Skeletal muscle tissue (tissue), 4 donors: Measurements from ENCODE around the gene PDZRN4. TPM values are rescaled to one million over a fixed set of nuclear protein-coding genes. Genes with fewer than 3 reads are reported as not detected.

Experiments used
- H3K27ac ChIP-seq: one replicate; pipeline ENCODE4 v1.7.0; 2013; ENCODE audit warnings: mild to moderate bottlenecking, low read depth, low read length, inconsistent platforms
- H3K27me3 ChIP-seq, 3 donors: one replicate each; pipeline ENCODE4 v1.7.0; 2013; ENCODE audit warnings: low read length in 3 of 3; ENCODE audit not compliant: control insufficient read depth in 3 of 3, insufficient read depth in 3 of 3
- H3K36me3 ChIP-seq, 3 donors: one replicate each; pipeline ENCODE4 v1.7.0; 2013; ENCODE audit warnings: low read length in 3 of 3; ENCODE audit not compliant: control insufficient read depth in 3 of 3, insufficient read depth in 3 of 3
- H3K4me1 ChIP-seq, 3 donors: one replicate each; pipeline ENCODE4 v1.7.0; 2013; ENCODE audit warnings: low read length in 3 of 3, mild to moderate bottlenecking in 3 of 3; ENCODE audit not compliant: control insufficient read depth in 3 of 3, insufficient read depth in 3 of 3
- H3K4me3 ChIP-seq, 3 donors: one replicate each; pipeline ENCODE4 v1.7.0; 2013; ENCODE audit warnings: low read length in 3 of 3
- H3K9ac ChIP-seq, 3 donors: one replicate each; pipeline ENCODE4 v1.7.0; 2013; ENCODE audit warnings: low read length in 3 of 3, mild to moderate bottlenecking in 3 of 3, moderate library complexity in 2 of 3, low read depth in 1 of 3
- H3K9me3 ChIP-seq, 3 donors: one replicate each; pipeline ENCODE4 v1.7.0; 2013; ENCODE audit warnings: low read length in 3 of 3; ENCODE audit not compliant: control insufficient read depth in 3 of 3
- total RNA-seq: library from RNA; depleted of rRNA; stranded (reverse); fragments of >200 nt; gene quantifications from one replicate; pipeline ENCODE4 v1.2.3, GENCODE V29; 2014
- donor health status: Osteomylitis.

PDZRN4 gene
- total RNA-seq, 1 donor from 2014 or later, result 1.6 TPM

- Histone ChIP-seq H3K4me1 (no peaks in the 10 kb centered on the region), H3K9ac (no peak overlapping the region), H3K36me3 (no peaks in the 10 kb centered on the region), H3K27me3 (no peaks in the 10 kb centered on the region), H3K9me3 (no peaks in the 10 kb centered on the region), H3K27ac (no peak overlapping the region), H3K4me3 (no peak overlapping the region)
Measured at GRCh38 chr12:41511247-41511646, 323.1 kb downstream of the PDZRN4 start.

- no peaks in the 10 kb centered on the region for H3K9me3 ChIP-seq
- no peaks in the 10 kb centered on the region for H3K36me3 ChIP-seq
- H3K4me3 ChIP-seq, result no peak overlapping the region
- H3K27ac ChIP-seq, result no peak overlapping the region
- H3K27me3 ChIP-seq, result no peaks in the 10 kb centered on the region
- H3K9ac ChIP-seq, result no peak overlapping the region
- no peaks in the 10 kb centered on the region for H3K4me1 ChIP-seq
Measured at GRCh38 chr12:41512497-41512896, 324.4 kb downstream of the PDZRN4 start.

- H3K4me1 ChIP-seq, result no peaks in the 10 kb centered on the region
- H3K9ac ChIP-seq, result no peak overlapping the region
- H3K27ac ChIP-seq, result no peak overlapping the region
- H3K27me3 ChIP-seq, result no peaks in the 10 kb centered on the region
- H3K9me3 ChIP-seq, result no peaks in the 10 kb centered on the region
- H3K4me3 ChIP-seq, result no peak overlapping the region
- no peaks in the 10 kb centered on the region for H3K36me3 ChIP-seq
Measured at GRCh38 chr12:41514021-41514777, 326.1 kb downstream of the PDZRN4 start.

- Histone ChIP-seq H3K4me1 (no peaks in the 10 kb centered on the region), H3K4me3 (no peak overlapping the region)
Measured at GRCh38 chr12:41514907-41515306, 326.8 kb downstream of the PDZRN4 start.

GRCh38 chr12:41515953-41516352 lies 327.8 kb downstream of the PDZRN4 start:
- no peaks in the 10 kb centered on the region for H3K9me3 ChIP-seq
- no peaks in the 10 kb centered on the region for H3K4me1 ChIP-seq
- no peaks in the 10 kb centered on the region for H3K27me3 ChIP-seq
- no peak overlapping the region for H3K4me3 ChIP-seq
- no peaks in the 10 kb centered on the region for H3K36me3 ChIP-seq
- H3K9ac ChIP-seq, result no peak overlapping the region
- no peak overlapping the region for H3K27ac ChIP-seq

More at GRCh38 chr12:41514907-41515306, 326.8 kb downstream of the PDZRN4 start:
- Histone ChIP-seq H3K9ac (no peak overlapping the region), H3K27me3 (no peaks in the 10 kb centered on the region), H3K9me3 (no peaks in the 10 kb centered on the region), H3K36me3 (no peaks in the 10 kb centered on the region), H3K27ac (no peak overlapping the region)

GRCh38 chr12:41520869-41521268 lies 332.7 kb downstream of the PDZRN4 start:
- H3K36me3 ChIP-seq, result no peaks in the 10 kb centered on the region
- H3K27ac ChIP-seq, result no peak overlapping the region
- H3K4me3 ChIP-seq, result no peak overlapping the region
- no peaks in the 10 kb centered on the region for H3K9me3 ChIP-seq
- no peaks in the 10 kb centered on the region for H3K27me3 ChIP-seq
- no peak overlapping the region for H3K9ac ChIP-seq
- peaks cover 0 to 2% (median 0%) of the 10 kb centered on the region in 3 donors for H3K4me1 ChIP-seq

- H3K4me3 ChIP-seq, result no peak overlapping the region
- H3K9me3 ChIP-seq, result no peaks in the 10 kb centered on the region
- peaks cover 0 to 2% (median 0%) of the 10 kb centered on the region in 3 donors for H3K4me1 ChIP-seq
- H3K27me3 ChIP-seq, result no peaks in the 10 kb centered on the region
- no peaks in the 10 kb centered on the region for H3K36me3 ChIP-seq
- no peak overlapping the region for H3K9ac ChIP-seq
- no peak overlapping the region for H3K27ac ChIP-seq
Measured at GRCh38 chr12:41521872-41522379, 333.8 kb downstream of the PDZRN4 start.

- Histone ChIP-seq H3K27ac (no peak overlapping the region), H3K9ac (no peak overlapping the region), H3K4me1 (no peaks in the 10 kb centered on the region), H3K9me3 (no peaks in the 10 kb centered on the region), H3K36me3 (no peaks in the 10 kb centered on the region), H3K4me3 (no peak overlapping the region), H3K27me3 (no peaks in the 10 kb centered on the region)
Measured at GRCh38 chr12:41527062-41527461, 338.9 kb downstream of the PDZRN4 start.

GRCh38 chr12:41527534-41528116 lies 339.5 kb downstream of the PDZRN4 start:
- Histone ChIP-seq H3K4me3 (no peak overlapping the region), H3K4me1 (no peaks in the 10 kb centered on the region), H3K27ac (no peak overlapping the region), H3K36me3 (no peaks in the 10 kb centered on the region), H3K9me3 (no peaks in the 10 kb centered on the region), H3K27me3 (no peaks in the 10 kb centered on the region), H3K9ac (no peak overlapping the region)

GRCh38 chr12:41528874-41529273 lies 340.8 kb downstream of the PDZRN4 start:
- no peak overlapping the region for H3K27ac ChIP-seq
- no peaks in the 10 kb centered on the region for H3K4me1 ChIP-seq
- no peak overlapping the region for H3K4me3 ChIP-seq
- H3K36me3 ChIP-seq, result no peaks in the 10 kb centered on the region
- H3K9ac ChIP-seq, result no peak overlapping the region
- no peaks in the 10 kb centered on the region for H3K27me3 ChIP-seq
- H3K9me3 ChIP-seq, result no peaks in the 10 kb centered on the region
